HepG2 (cell line): ENCODE results near the gene MRFAP1L1. TPM values are rescaled to one million over a fixed set of nuclear protein-coding genes. Genes with fewer than 3 reads are reported as not detected.
A peak's percentile ranks its signal among the peaks of the same experiment; 100 is the strongest.

ENCODE experiments used
- AGO1 ChIP-seq: fragments of 200-400 bp; formaldehyde crosslinking; IDR thresholded peaks from 2 replicates; pipeline ENCODE4 v1.6.1; 2017; ENCODE audit warnings: mild to moderate bottlenecking, low read depth, low read length, moderate library complexity; ENCODE audit not compliant: poor library complexity, severe bottlenecking
- DNMT3B ChIP-seq: conservative IDR thresholded peaks from 2 replicates; pipeline ENCODE4 v1.6.1; 2016; ENCODE audit warnings: missing biosample characterization, control low read depth
- GATAD2A ChIP-seq: IDR thresholded peaks from 2 replicates; pipeline ENCODE4 v1.6.1; 2016
- HBP1 ChIP-seq: IDR thresholded peaks from 2 replicates; pipeline ENCODE4 v1.6.1; 2016; ENCODE audit warnings: low read depth, control low read depth
- HMGXB4 ChIP-seq, 2 experiments: sonication (generic) in 1 of 2; formaldehyde crosslinking in 1 of 2; IDR thresholded peaks; 2 replicates each; pipeline versions ENCODE4 v1.4.0 to v1.6.1; 2018 to 2020; ENCODE audit warnings: missing genetic modification reagents in 2 of 2, borderline replicate concordance in 1 of 2, low read depth in 1 of 2, mild to moderate bottlenecking in 1 of 2, missing biosample characterization in 1 of 2
- HNRNPLL ChIP-seq: fragments of 200-400 bp; formaldehyde crosslinking; IDR thresholded peaks from 2 replicates; pipeline ENCODE4 v1.6.1; 2017; ENCODE audit warnings: mild to moderate bottlenecking, low read depth, low read length; ENCODE audit not compliant: poor library complexity, severe bottlenecking
- KAT7 ChIP-seq: IDR thresholded peaks from 2 replicates; pipeline ENCODE4 v1.6.1; 2018; ENCODE audit warnings: borderline replicate concordance, missing compliant biosample characterization
- MED8 ChIP-seq: sonication (generic); formaldehyde crosslinking; IDR thresholded peaks from 2 replicates; pipeline ENCODE4 v1.8.1; 2023; ENCODE audit warnings: mild to moderate bottlenecking, missing genetic modification reagents; ENCODE audit not compliant: insufficient replicate concordance
- MLXIP ChIP-seq: sonication (generic); formaldehyde crosslinking; IDR thresholded peaks from 2 replicates; pipeline ENCODE4 v1.9.0; 2021; ENCODE audit warnings: missing genetic modification reagents, borderline replicate concordance
- MXD3 ChIP-seq: IDR thresholded peaks from 2 replicates; pipeline ENCODE4 v1.6.1; 2016; ENCODE audit warnings: mild to moderate bottlenecking, missing biosample characterization, missing genetic modification reagents
- NAIF1 ChIP-seq: sonication (generic); formaldehyde crosslinking; IDR thresholded peaks from 2 replicates; pipeline ENCODE4 v1.5.0; 2020; ENCODE audit warnings: mild to moderate bottlenecking, missing genetic modification reagents, borderline replicate concordance
- NONO ChIP-seq, 2 experiments: fragments of 450-650 bp in 1 of 2; sonication (generic) in 1 of 2; formaldehyde crosslinking in 1 of 2; IDR thresholded peaks in 1 of 2; conservative IDR thresholded peaks in 1 of 2; 2 replicates each; pipeline versions ENCODE4 v1.6.1 to v1.8.0; 2017 to 2022; ENCODE audit warnings: mild to moderate bottlenecking in 1 of 2, missing genetic modification reagents in 1 of 2, moderate library complexity in 1 of 2
- SIN3A ChIP-seq: IDR thresholded peaks from 2 replicates; pipeline ENCODE4 v1.6.1; 2011; ENCODE audit warnings: low read depth, mild to moderate bottlenecking, control low read depth, low read length, borderline replicate concordance
- THAP7 ChIP-seq: sonication (generic); formaldehyde crosslinking; IDR thresholded peaks from 2 replicates; pipeline ENCODE4 v1.8.1; 2023; ENCODE audit warnings: mild to moderate bottlenecking, missing genetic modification reagents
- ZFP36 ChIP-seq: fragments of 150-350 bp; IDR thresholded peaks from 2 replicates; pipeline ENCODE4 v1.6.1; 2018; ENCODE audit warnings: borderline replicate concordance, low read length, low read depth; ENCODE audit not compliant: partially characterized antibody
- ZNF615 ChIP-seq: sonication (generic); formaldehyde crosslinking; IDR thresholded peaks from 2 replicates; pipeline ENCODE4 v1.5.0; 2020; ENCODE audit warnings: mild to moderate bottlenecking, missing genetic modification reagents, borderline replicate concordance
- ZNF746 ChIP-seq: sonication (generic); formaldehyde crosslinking; IDR thresholded peaks from 2 replicates; pipeline ENCODE4 v1.8.0; 2022; ENCODE audit warnings: mild to moderate bottlenecking, missing genetic modification reagents
- ZNF792 ChIP-seq: IDR thresholded peaks from 2 replicates; pipeline ENCODE4 v1.6.1; 2016
- polyA plus RNA-seq, 8 experiments: library from polyadenylated mRNA; depleted of rRNA in 3 of 8; stranded (reverse) in 7 of 8; unstranded in 1 of 8; fragments of >200 nt; fragmentation: Illumina TruSeq in 4 of 8; extraction: Trizol in 4 of 8; gene quantifications; 2 replicates each; pipeline versions ENCODE4 v1.2.1 to v1.2.3, GENCODE V29; 2011 to 2016; ENCODE audit warnings: low read depth in 4 of 8, missing spikeins in 1 of 8, mixed read lengths in 1 of 8; ENCODE audit not compliant: insufficient read depth in 1 of 8
- total RNA-seq, 5 experiments: library from RNA; depleted of rRNA; stranded (reverse); fragments of >200 nt; fragmentation: Illumina TruSeq; extraction: Trizol; gene quantifications; 2 replicates each; pipeline ENCODE4 v1.2.3, GENCODE V29; 2016; ENCODE audit warnings: low read depth in 1 of 5

The MRFAP1L1 gene
- total and polyA plus RNA-seq, 2 of the 13 experiments (the other 11 are each of a cell fraction or from before 2014, with no cell fraction given) = 44.8 to 76.6 TPM

- TF ChIP-seq MLXIP (CRISPR knock-in tag) (peak; percentile 73; the same call in 1 of the 2 replicates), HNRNPLL (no peak), MXD3 (CRISPR knock-in tag) (peak; percentile 71; the same call in 1 of the 2 replicates), AGO1 (no peak), THAP7 (CRISPR knock-in tag) (no peak), NAIF1 (CRISPR knock-in tag) (peak; percentile 64; the same call in 1 of the 2 replicates), SIN3A (0 out of 2 replicates have a peak, but pooled peaks have one; percentile 53), ZNF792 (peak; percentile 86; the same call in 1 of the 2 replicates), DNMT3B (CRISPR knock-in tag) (no peak), ZFP36 (no peak), HBP1 (CRISPR knock-in tag) (peak; percentile 73; the same call in 1 of the 2 replicates), KAT7 (CRISPR knock-in tag) (peak; percentile 68), ZNF746 (CRISPR knock-in tag) (peak; percentile 90), HMGXB4 (CRISPR knock-in tag; IDR thresholded peaks at IDR 0.05; ENCODE audit: borderline replicate concordance in 1 of 2, low read depth in 1 of 2) (peak; percentile 34 to 66; a peak in 2 of 4 replicates), GATAD2A (peak; percentile 96), MED8 (CRISPR knock-in tag) (peak; percentile 63), ZNF615 (no peak), NONO (IDR thresholded peaks at IDR 0.05) (no peak), NONO (CRISPR knock-in tag; conservative IDR thresholded peaks at IDR 0.05) (peak; percentile 78)
Observed at GRCh38 chr4:6755088-6755753, 45.6 kb upstream of the MRFAP1L1 start (continued).
